CD4-positive, alpha-beta memory T cell (primary cell): ENCODE measurements around the gene CDKN2C. TPM values are rescaled to one million over a fixed set of nuclear protein-coding genes. Genes with fewer than 3 reads are reported as not detected.
A peak's percentile ranks its signal among the peaks of the same experiment; 100 is the strongest.

Source experiments
- CTCF ChIA-PET: fragments of 350-600 bp; sonication (Branson Sonifier 250); formaldehyde crosslinking; loops from one replicate; lab custom pipeline; 2021; ENCODE audit warnings: inconsistent platforms; ENCODE audit not compliant: partially characterized antibody; lab: Charles Lee
- POLR2A ChIA-PET: fragments of 350-600 bp; sonication (Branson Sonifier 250); formaldehyde crosslinking; loops from one replicate; lab custom pipeline; 2021; ENCODE audit not compliant: partially characterized antibody; lab: Charles Lee
- DNase-seq, 5 donors: peaks; one replicate each; pipeline versions ENCODE4 v3.0.0 to v3.0.0-alpha.2; 2020 to 2022; ENCODE audit warnings: mixed read lengths in 1 of 5
- H3K27ac ChIP-seq: one replicate; pipeline ENCODE4 v1.7.0; 2013; ENCODE audit warnings: low read depth, low read length
- H3K27me3 ChIP-seq: 2 replicates; pipeline ENCODE4 v1.7.0; 2013; ENCODE audit warnings: mild to moderate bottlenecking, low read length, moderate library complexity; ENCODE audit not compliant: insufficient read depth
- H3K36me3 ChIP-seq: 2 replicates; pipeline ENCODE4 v1.7.0; 2013; ENCODE audit warnings: mild to moderate bottlenecking, low read length, moderate library complexity; ENCODE audit not compliant: insufficient read depth
- H3K4me1 ChIP-seq: 2 replicates; pipeline ENCODE4 v1.7.0; 2013; ENCODE audit warnings: mild to moderate bottlenecking, low read length, moderate library complexity; ENCODE audit not compliant: insufficient read depth
- H3K4me3 ChIP-seq, 2 donors: one replicate each; pipeline ENCODE4 v1.7.0; 2013; ENCODE audit warnings: low read length in 2 of 2, mild to moderate bottlenecking in 1 of 2
- H3K9me3 ChIP-seq, 2 donors: one replicate each; pipeline ENCODE4 v1.7.0; 2013; ENCODE audit warnings: low read length in 2 of 2, control low read depth in 1 of 2; ENCODE audit not compliant: control insufficient read depth in 1 of 2
- H3K27ac Mint-ChIP-seq, 7 donors: one replicate each; pipeline ENCODE4 v1.8.0; 2020 to 2021; ENCODE audit warnings: mixed read lengths in 7 of 7, mild to moderate bottlenecking in 6 of 7, inconsistent platforms in 3 of 7, moderate library complexity in 3 of 7
- H3K27me3 Mint-ChIP-seq, 2 donors: one replicate each; pipeline ENCODE4 v1.8.0; 2020 to 2021; ENCODE audit warnings: mixed read lengths in 2 of 2
- H3K36me3 Mint-ChIP-seq, 2 donors: one replicate each; pipeline ENCODE4 v1.8.0; 2020 to 2021; ENCODE audit warnings: mixed read lengths in 2 of 2, inconsistent platforms in 1 of 2, mild to moderate bottlenecking in 1 of 2
- H3K4me1 Mint-ChIP-seq, 4 donors: one replicate each; pipeline ENCODE4 v1.8.0; 2020 to 2021; ENCODE audit warnings: mixed read lengths in 4 of 4, mild to moderate bottlenecking in 1 of 4
- H3K4me3 Mint-ChIP-seq, 8 donors: one replicate each; pipeline ENCODE4 v1.8.0; 2020 to 2021; ENCODE audit warnings: mixed read lengths in 8 of 8, mild to moderate bottlenecking in 7 of 8, moderate library complexity in 6 of 8, inconsistent platforms in 3 of 8
- H3K9me3 Mint-ChIP-seq, 8 donors: one replicate each; pipeline ENCODE4 v1.8.0; 2020 to 2021; ENCODE audit warnings: mixed read lengths in 8 of 8, mild to moderate bottlenecking in 5 of 8, inconsistent platforms in 3 of 8, moderate library complexity in 1 of 8
- intact Hi-C: fragments of 100-400 bp; cut with micrococcal nuclease; formaldehyde crosslinking; loops from one replicate; pipeline ENCODE4 v1.15.1; 2023
- polyA plus RNA-seq, 2 donors: library from polyadenylated mRNA; unstranded; fragments of 300-500 nt; fragmentation: Illumina TruSeq; gene quantifications; one replicate each; pipeline ENCODE4 v1.2.3, GENCODE V29; 2021
- total RNA-seq, 2 experiments: library from RNA; stranded (reverse); gene quantifications; one replicate each; pipeline ENCODE4 v1.2.3, GENCODE V29; 2021

The CDKN2C gene
- total and polyA plus RNA-seq, 4 experiments from 2014 or later: 7.7 to 14.8 (median 11.1) TPM

DNA sequence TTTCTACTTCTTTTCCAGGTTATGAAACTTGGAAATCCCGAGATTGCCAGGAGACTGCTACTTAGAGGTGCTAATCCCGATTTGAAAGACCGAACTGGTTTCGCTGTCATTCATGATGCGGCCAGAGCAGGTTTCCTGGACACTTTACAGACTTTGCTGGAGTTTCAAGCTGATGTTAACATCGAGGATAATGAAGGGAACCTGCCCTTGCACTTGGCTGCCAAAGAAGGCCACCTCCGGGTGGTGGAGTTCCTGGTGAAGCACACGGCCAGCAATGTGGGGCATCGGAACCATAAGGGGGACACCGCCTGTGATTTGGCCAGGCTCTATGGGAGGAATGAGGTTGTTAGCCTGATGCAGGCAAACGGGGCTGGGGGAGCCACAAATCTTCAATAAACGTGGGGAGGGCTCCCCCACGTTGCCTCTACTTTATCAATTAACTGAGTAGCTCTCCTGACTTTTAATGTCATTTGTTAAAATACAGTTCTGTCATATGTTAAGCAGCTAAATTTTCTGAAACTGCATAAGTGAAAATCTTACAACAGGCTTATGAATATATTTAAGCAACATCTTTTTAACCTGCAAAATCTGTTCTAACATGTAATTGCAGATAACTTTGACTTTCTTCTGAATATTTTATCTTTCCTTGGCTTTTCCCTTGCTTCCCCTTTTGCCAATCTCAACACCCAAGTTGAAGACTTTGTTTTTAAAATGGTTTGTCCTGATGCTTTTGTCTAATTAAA, 4.0 kb downstream of the CDKN2C start:
- H3K36me3 ChIP-seq: no peaks in the 10 kb centered on the region
- no peaks in the 10 kb centered on the region for H3K27me3 ChIP-seq
- H3K4me1 Mint-ChIP-seq: peaks cover 20 to 43% (median 34%) of the 10 kb centered on the region in 4 donors
- ChIA-PET CTCF (no interaction called here), POLR2A (interaction anchor here (6.1 kb wide), 1 partner anchor 14 kb away, joined by 44 read pairs; the partner anchor contains the start of gene FAF1)
- peaks cover 0 to 2% (median 0%) of the 10 kb centered on the region in 8 donors for H3K9me3 Mint-ChIP-seq
- no peak overlapping the region for H3K4me3 ChIP-seq
- H3K9me3 ChIP-seq: no peaks in the 10 kb centered on the region
- peaks cover 44% of the 10 kb centered on the region for H3K4me1 ChIP-seq
- peaks cover 0 to 5% of the 10 kb centered on the region in 2 donors for H3K27me3 Mint-ChIP-seq
- H3K27ac Mint-ChIP-seq: peak overlapping the region in 1 of 7 donors; percentile 46
- no peak for DNase-seq
- H3K36me3 Mint-ChIP-seq: peaks cover 3 to 19% of the 10 kb centered on the region in 2 donors
- intact Hi-C loops: no loop called here
- H3K4me3 Mint-ChIP-seq: peak overlapping the region in 1 of 8 donors; percentile 2
- H3K27ac ChIP-seq: no peak overlapping the region

DNA sequence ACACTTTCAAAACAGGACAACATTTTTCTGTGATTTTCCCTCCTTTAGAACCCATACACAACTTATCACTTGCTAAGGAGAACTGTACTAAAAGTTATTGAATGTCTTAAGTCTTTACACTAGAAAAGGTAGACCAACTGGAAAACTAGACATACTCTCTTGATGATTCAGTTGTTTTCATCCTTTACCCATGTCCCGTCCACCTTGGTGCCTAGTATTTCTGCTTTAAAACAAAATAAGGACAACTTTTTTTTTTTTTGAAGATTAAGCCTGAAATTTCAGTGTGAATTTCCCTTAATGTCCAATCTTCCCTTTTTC, 4.5 kb downstream of the CDKN2C start:
- H3K27me3 Mint-ChIP-seq: peaks cover 0 to 5% of the 10 kb centered on the region in 2 donors
- H3K36me3 Mint-ChIP-seq: peaks cover 3 to 19% of the 10 kb centered on the region in 2 donors
- H3K36me3 ChIP-seq: no peaks in the 10 kb centered on the region
- H3K4me3 Mint-ChIP-seq: no peak overlapping the region
- no peaks in the 10 kb centered on the region for H3K9me3 ChIP-seq
- no peak overlapping the region for H3K4me3 ChIP-seq
- intact Hi-C loops: no loop called here
- H3K27me3 ChIP-seq: no peaks in the 10 kb centered on the region
- peak overlapping the region in 1 of 7 donors; percentile 13 for H3K27ac Mint-ChIP-seq
- DNase-seq: no peak
- CTCF ChIA-PET: no interaction called here
- POLR2A ChIA-PET: interaction anchor here (6.1 kb wide), 1 partner anchor 14 kb away, joined by 44 read pairs; the partner anchor contains the start of gene FAF1
- H3K4me1 Mint-ChIP-seq: peaks cover 21 to 47% (median 36%) of the 10 kb centered on the region in 4 donors
- H3K4me1 ChIP-seq: peaks cover 46% of the 10 kb centered on the region
- no peak overlapping the region for H3K27ac ChIP-seq
- peaks cover 0 to 2% (median 0%) of the 10 kb centered on the region in 8 donors for H3K9me3 Mint-ChIP-seq

DNA sequence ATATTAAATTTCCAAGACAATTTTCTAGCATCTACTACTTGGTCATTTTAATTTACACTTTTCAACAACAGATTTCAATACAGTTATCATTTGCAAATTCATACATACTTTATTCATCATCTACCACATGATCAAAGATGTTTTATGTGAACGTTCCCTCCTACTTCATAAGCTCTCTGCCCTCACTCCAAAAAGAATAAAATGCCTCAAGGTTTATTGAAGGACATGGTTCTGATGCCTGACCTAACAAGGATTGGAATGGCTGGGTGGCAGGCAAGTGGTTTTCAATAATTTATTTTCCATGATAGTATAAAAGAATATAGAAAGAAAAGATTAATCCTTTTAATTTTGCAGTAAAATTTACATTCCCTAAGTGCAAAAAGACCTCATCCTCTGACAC, 5.4 kb downstream of the CDKN2C start:
- POLR2A ChIA-PET: interaction anchor here (6.1 kb wide), 1 partner anchor 15 kb away, joined by 44 read pairs; the partner anchor contains the start of gene FAF1
- peaks cover 3 to 11% of the 10 kb centered on the region in 2 donors for H3K36me3 Mint-ChIP-seq
- H3K4me1 Mint-ChIP-seq: peaks cover 17 to 38% (median 31%) of the 10 kb centered on the region in 4 donors
- H3K4me1 ChIP-seq: peaks cover 44% of the 10 kb centered on the region
- H3K27ac ChIP-seq: no peak overlapping the region
- no peak for DNase-seq
- H3K27me3 Mint-ChIP-seq: peaks cover 0 to 5% of the 10 kb centered on the region in 2 donors
- intact Hi-C loops: no loop called here
- CTCF ChIA-PET: interaction anchor here (0.5 kb wide), 1 partner anchor 101 kb away, joined by 3 read pairs; no protein-coding TSS in a partner anchor
- peak overlapping the region in 1 of 8 donors; percentile 39 for H3K4me3 Mint-ChIP-seq
- no peaks in the 10 kb centered on the region for H3K9me3 ChIP-seq
- no peaks in the 10 kb centered on the region for H3K27me3 ChIP-seq
- peaks cover 0 to 2% (median 0%) of the 10 kb centered on the region in 8 donors for H3K9me3 Mint-ChIP-seq
- H3K4me3 ChIP-seq: no peak overlapping the region
- H3K27ac Mint-ChIP-seq: peak overlapping the region in 1 of 7 donors; percentile 4
- H3K36me3 ChIP-seq: no peaks in the 10 kb centered on the region

DNA sequence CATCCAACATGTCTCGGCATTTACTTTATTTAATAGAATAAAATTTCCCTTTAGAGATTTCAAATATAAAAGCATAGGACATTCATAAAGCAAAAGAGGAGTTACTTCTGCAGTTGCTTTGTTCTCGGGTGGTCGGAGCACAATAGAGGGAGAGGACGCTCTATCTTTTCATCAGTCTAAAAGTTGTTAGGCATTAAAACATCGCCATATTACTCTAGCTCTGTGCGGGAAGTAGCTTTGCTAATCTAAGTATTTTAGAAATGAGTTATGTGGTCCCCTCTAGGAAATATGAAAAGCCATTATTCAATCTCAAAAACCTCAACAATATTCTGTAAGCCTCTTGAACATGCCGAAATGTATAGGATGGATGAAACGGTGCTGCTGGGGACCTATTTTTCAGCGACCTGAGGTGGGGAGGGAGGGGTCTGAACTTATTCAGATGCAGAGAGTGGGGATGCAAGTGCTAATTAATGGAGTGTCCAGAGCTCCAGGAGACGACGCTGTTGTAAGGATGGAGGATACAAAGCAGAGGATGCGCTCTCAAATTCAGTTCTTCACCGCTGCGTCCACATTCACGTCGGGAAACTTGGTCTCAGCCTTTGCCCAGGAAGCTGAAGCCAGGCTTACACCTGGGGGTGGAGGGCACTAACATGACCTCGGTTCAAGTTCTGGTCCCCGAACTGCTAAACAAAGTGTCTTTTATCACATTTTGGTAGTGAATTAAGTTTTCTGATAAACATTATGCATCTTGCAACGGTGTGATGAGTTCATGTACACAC, 6.3 kb downstream of the CDKN2C start:
- Mint-ChIP-seq H3K4me1 (peaks cover 15 to 30% (median 25%) of the 10 kb centered on the region in 4 donors), H3K36me3 (peaks cover 3 to 11% of the 10 kb centered on the region in 2 donors), H3K4me3 (peak overlapping the region; percentile 78 to 96 (median 91)), H3K27ac (peak overlapping the region; percentile 68 to 89 (median 77)), H3K27me3 (peaks cover 0 to 5% of the 10 kb centered on the region in 2 donors), H3K9me3 (peaks cover 0 to 2% (median 0%) of the 10 kb centered on the region in 8 donors)
- H3K9me3 ChIP-seq: no peaks in the 10 kb centered on the region
- H3K27me3 ChIP-seq: no peaks in the 10 kb centered on the region
- peak overlapping the region; percentile 69 to 92 for H3K4me3 ChIP-seq
- ChIA-PET POLR2A (interaction anchor here (4.1 to 6.1 kb wide), 2 partner anchors 7 to 16 kb away, joined by 44 to 88 read pairs; partner anchors contain the start of genes CDKN2C and FAF1), CTCF (interaction anchor here (1.7 to 5.4 kb wide), 2 partner anchors 7 to 47 kb away, joined by 5 to 25 read pairs; partner anchors contain the start of gene CDKN2C)
- H3K27ac ChIP-seq: peak overlapping the region; percentile 67
- H3K4me1 ChIP-seq: peaks cover 36% of the 10 kb centered on the region
- DNase-seq: no peak
- intact Hi-C loops: no loop called here
- no peaks in the 10 kb centered on the region for H3K36me3 ChIP-seq

DNA sequence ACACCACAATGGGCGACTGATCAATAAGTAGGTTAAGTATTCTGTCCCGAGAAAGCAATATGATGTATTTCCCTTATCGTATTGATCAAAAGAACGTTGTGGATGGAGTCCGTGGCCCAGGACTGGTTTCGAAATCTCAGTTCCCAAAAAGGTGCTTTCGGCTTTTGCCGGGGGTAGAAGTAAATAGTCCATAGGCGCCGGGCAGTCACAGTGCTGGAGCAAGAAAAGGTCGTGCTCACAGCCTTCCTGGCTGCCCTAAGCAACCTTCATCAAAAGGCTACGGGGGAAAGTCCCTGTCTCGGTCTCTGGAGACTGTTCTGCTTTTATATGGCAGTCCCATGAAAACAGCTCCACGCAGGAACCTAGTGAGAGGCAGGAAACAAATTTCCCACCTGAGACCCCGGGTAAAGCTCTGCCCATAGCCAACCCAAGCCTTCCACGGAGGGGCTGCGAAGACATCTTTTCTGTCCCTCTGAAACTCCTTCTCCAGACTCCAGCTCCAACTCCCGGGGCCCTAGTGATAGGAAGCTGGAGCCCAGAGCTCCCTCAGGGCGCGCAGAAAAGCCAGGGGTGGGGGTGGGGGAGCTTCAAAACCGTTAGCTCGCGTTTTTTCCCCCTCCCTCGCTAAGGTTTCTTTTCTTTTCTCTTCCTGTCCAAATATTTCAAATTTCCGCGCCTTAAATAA, 7.0 kb downstream of the CDKN2C start:
- POLR2A ChIA-PET: interaction anchor here (0.6 to 6.1 kb wide), 4 partner anchors 8 to 102 kb away, joined by 3 to 88 read pairs (median 24); partner anchors contain the start of genes CDKN2C and FAF1
- H3K36me3 Mint-ChIP-seq: peaks cover 3 to 11% of the 10 kb centered on the region in 2 donors

DNA sequence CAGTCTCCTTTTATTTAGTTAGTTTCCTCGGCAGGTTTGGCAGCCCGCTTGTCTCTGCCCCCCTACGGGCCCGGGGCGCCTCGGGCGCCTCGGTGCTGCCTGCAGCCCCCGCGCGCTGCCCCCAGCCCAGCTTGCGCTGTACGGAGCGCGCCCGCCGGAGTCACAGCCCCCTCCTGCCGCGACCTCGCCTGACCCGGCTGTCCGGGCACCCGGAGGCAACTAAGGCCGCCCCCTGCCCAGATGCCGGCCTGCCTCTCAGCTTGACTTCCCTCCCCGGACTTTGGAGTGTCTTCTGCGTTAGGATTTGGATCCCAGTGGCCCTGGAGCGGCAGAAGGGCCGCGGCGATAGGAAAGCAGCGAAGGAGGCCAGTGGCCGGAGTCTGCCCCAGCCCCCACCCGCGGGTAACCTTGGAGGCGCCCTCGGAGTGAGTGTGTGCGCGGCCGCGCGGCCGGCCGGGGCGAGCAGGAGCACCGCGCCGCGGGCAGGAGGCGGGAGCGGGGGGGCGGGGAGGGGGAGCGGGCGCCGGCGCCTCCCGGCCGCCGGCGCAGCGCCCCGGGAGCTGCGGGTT, 7.6 kb downstream of the CDKN2C start:
- peaks cover 0 to 5% of the 10 kb centered on the region in 2 donors for H3K27me3 Mint-ChIP-seq
- Histone ChIP-seq H3K27ac (peak overlapping the region; percentile 67), H3K9me3 (no peaks in the 10 kb centered on the region), H3K4me1 (peaks cover 26% of the 10 kb centered on the region), H3K4me3 (peak overlapping the region; percentile 69 to 92), H3K27me3 (no peaks in the 10 kb centered on the region), H3K36me3 (no peaks in the 10 kb centered on the region)
- peak overlapping the region; percentile 53 to 89 (median 76) for H3K27ac Mint-ChIP-seq
- intact Hi-C loops: loop anchor here (1.0 kb wide), 2 partner anchors 9 to 17 kb away; partner anchors contain the start of gene FAF1
- peaks cover 3 to 11% of the 10 kb centered on the region in 2 donors for H3K36me3 Mint-ChIP-seq
- ChIA-PET CTCF (interaction anchor here (0.7 to 5.4 kb wide), 6 partner anchors 9 to 100 kb away, joined by 3 to 25 read pairs (median 4); partner anchors contain the start of gene CDKN2C), POLR2A (interaction anchor here (0.8 to 6.1 kb wide), 4 partner anchors 8 to 258 kb away, joined by 3 to 88 read pairs (median 24); partner anchors contain the start of genes CDKN2C, FAF1 and RNF11)
- H3K9me3 Mint-ChIP-seq: peaks cover 0 to 2% (median 0%) of the 10 kb centered on the region in 8 donors
- peaks cover 16 to 34% (median 20%) of the 10 kb centered on the region in 4 donors for H3K4me1 Mint-ChIP-seq
- H3K4me3 Mint-ChIP-seq: peak overlapping the region; percentile 78 to 96 (median 91)
- peak; percentile 31 to 38 (median 35) for DNase-seq

More for the DNA sequence above, 7.0 kb downstream of the CDKN2C start:
- Mint-ChIP-seq H3K4me3 (peak overlapping the region; percentile 78 to 96 (median 91)), H3K4me1 (peaks cover 16 to 34% (median 21%) of the 10 kb centered on the region in 4 donors), H3K27ac (peak overlapping the region; percentile 68 to 89 (median 77)), H3K9me3 (peaks cover 0 to 2% (median 0%) of the 10 kb centered on the region in 8 donors), H3K27me3 (peaks cover 0 to 5% of the 10 kb centered on the region in 2 donors)
- H3K36me3 ChIP-seq: no peaks in the 10 kb centered on the region
- intact Hi-C loops: loop anchor here (1.0 kb wide), 2 partner anchors 9 to 17 kb away; partner anchors contain the start of gene FAF1
- CTCF ChIA-PET: interaction anchor here (0.7 to 5.4 kb wide), 4 partner anchors 8 to 99 kb away, joined by 3 to 25 read pairs (median 4); partner anchors contain the start of gene CDKN2C
- H3K27me3 ChIP-seq: no peaks in the 10 kb centered on the region
- peaks cover 28% of the 10 kb centered on the region for H3K4me1 ChIP-seq
- DNase-seq: peak in 4 of 5 donors; percentile 27 to 59 (median 36)
- no peaks in the 10 kb centered on the region for H3K9me3 ChIP-seq
- peak overlapping the region; percentile 67 for H3K27ac ChIP-seq
- peak overlapping the region; percentile 69 to 92 for H3K4me3 ChIP-seq
